GM12891 (cell line): ENCODE results near the gene ADGRG4.

Experiments
- POLR2A ChIP-seq: IDR thresholded peaks from 2 replicates; pipeline ENCODE4 v1.6.1; 2011; ENCODE audit warnings: low read depth, low read length, control low read depth
- POLR2AphosphoS5 ChIP-seq: IDR thresholded peaks from 2 replicates; pipeline ENCODE4 v1.6.1; 2011; ENCODE audit warnings: low read depth, low read length, control low read depth
- POU2F2 ChIP-seq: IDR thresholded peaks from 2 replicates; pipeline ENCODE4 v1.6.1; 2011; ENCODE audit warnings: low read depth, mild to moderate bottlenecking, control low read depth, low read length, moderate library complexity
- SPI1 ChIP-seq: IDR thresholded peaks from 2 replicates; pipeline ENCODE4 v1.6.1; 2011; ENCODE audit warnings: low read depth, low read length, control low read depth
- TAF1 ChIP-seq: IDR thresholded peaks from 2 replicates; pipeline ENCODE4 v1.6.1; 2011; ENCODE audit warnings: low read depth, low read length, control low read depth

- no peak for TF ChIP-seq POLR2A
- no peak for TF ChIP-seq POLR2AphosphoS5
- TF ChIP-seq TAF1, result no peak
- TF ChIP-seq POU2F2, result no peak
- TF ChIP-seq SPI1, result no peak
Measured at GRCh38 chrX:136303041-136303440, 2.3 kb downstream of the ADGRG4 start.
